Measurements from ENCODE around the gene LIMS2. TPM values are rescaled to one million over a fixed set of nuclear protein-coding genes. Genes with fewer than 3 reads are reported as not detected.

LIMS2 gene
- total RNA-seq, 1 experiment from 2014 or later, result 2.0 TPM

GRCh38 chr2:127674241-127675209, 805 bp downstream of the LIMS2 start:
- DNase-seq (ENCODE audit: low read depth), result no peak

- DNase-seq (ENCODE audit: low read depth), result no peak
Measured at GRCh38 chr2:127673291-127674069, 1.9 kb downstream of the LIMS2 start.

GRCh38 chr2:127672341-127673224, 2.7 kb downstream of the LIMS2 start:
- no peak for DNase-seq (ENCODE audit: low read depth)

- no peak for DNase-seq (ENCODE audit: low read depth)
Measured at GRCh38 chr2:127671557-127672302, 3.6 kb downstream of the LIMS2 start.

- no peak for DNase-seq (ENCODE audit: low read depth)
Measured at GRCh38 chr2:127670957-127671290, 4.4 kb downstream of the LIMS2 start.

- no peak for DNase-seq (ENCODE audit: low read depth)
Measured at GRCh38 chr2:127670055-127670956, 5.0 kb downstream of the LIMS2 start.

GRCh38 chr2:127669056-127669455, 6.3 kb downstream of the LIMS2 start:
- no peak for DNase-seq (ENCODE audit: low read depth)

- DNase-seq (ENCODE audit: low read depth), result no peak
Measured at GRCh38 chr2:127665267-127665893, 9.9 kb downstream of the LIMS2 start.

GRCh38 chr2:127664895-127665225, 10.5 kb downstream of the LIMS2 start:
- no peak for DNase-seq (ENCODE audit: low read depth)

- DNase-seq (ENCODE audit: low read depth), result no peak
Measured at GRCh38 chr2:127664065-127664894, 11.1 kb downstream of the LIMS2 start.

GRCh38 chr2:127663566-127664064, 11.7 kb downstream of the LIMS2 start:
- DNase-seq (ENCODE audit: low read depth), result no peak

- no peak for DNase-seq (ENCODE audit: low read depth)
Measured at GRCh38 chr2:127662937-127663565, 12.3 kb downstream of the LIMS2 start.

GRCh38 chr2:127661949-127662510, 13.3 kb downstream of the LIMS2 start:
- no peak for DNase-seq (ENCODE audit: low read depth)

GRCh38 chr2:127661072-127661649, 14.2 kb downstream of the LIMS2 start:
- no peak for DNase-seq (ENCODE audit: low read depth)

GRCh38 chr2:127660291-127660578, 15.1 kb downstream of the LIMS2 start:
- DNase-seq (ENCODE audit: low read depth), result no peak

- no peak for DNase-seq (ENCODE audit: low read depth)
Measured at GRCh38 chr2:127659408-127660290, 15.7 kb downstream of the LIMS2 start.
